Right atrium auricular region (tissue), 2 donors: ENCODE data around the gene IWS1. TPM values are rescaled to one million over a fixed set of nuclear protein-coding genes. Genes with fewer than 3 reads are reported as not detected.
"Not testable (repeated sequence)": the region's sequence is repeated elsewhere in the genome, so short reads cannot be mapped to it uniquely, and the experiment has no call there.

Source experiments
- DNase-seq: peaks from one replicate; pipeline ENCODE4 v3.0.0-alpha.2; 2019; ENCODE audit warnings: low spot score
- H3K27ac ChIP-seq, 2 donors: fragments of 200-600 bp; sonication (generic); 1 replicate in 1 of 2; 2 replicates in 1 of 2; pipeline ENCODE4 v1.5.1; 2016 to 2019
- H3K27me3 ChIP-seq, 2 donors: fragments of 200-600 bp; sonication (generic); one replicate each; pipeline versions ENCODE4 v1.5.1 to v1.6.0; 2017 to 2019
- H3K36me3 ChIP-seq: fragments of 200-600 bp; sonication (generic); one replicate; pipeline ENCODE4 v1.5.1; 2016
- H3K4me1 ChIP-seq, 2 donors: fragments of 200-600 bp; sonication (generic); one replicate each; pipeline versions ENCODE4 v1.5.1 to v1.6.0; 2017 to 2019
- H3K4me3 ChIP-seq, 2 donors: fragments of 200-600 bp; sonication (generic); 1 replicate in 1 of 2; 2 replicates in 1 of 2; pipeline ENCODE4 v1.5.1; 2017 to 2019; ENCODE audit warnings: mild to moderate bottlenecking in 1 of 2, moderate library complexity in 1 of 2
- H3K9me3 ChIP-seq, 2 donors: fragments of 200-600 bp; sonication (generic); one replicate each; pipeline ENCODE4 v1.5.1; 2019
- CTCF ChIP-seq, 2 donors: fragments of 200-600 bp; sonication (generic); IDR thresholded peaks; one replicate each; pipeline ENCODE4 v1.5.1; 2019; ENCODE audit warnings: antibody characterized with exemption in 2 of 2
- total RNA-seq, 2 donors: library from RNA; depleted of rRNA; stranded (reverse); fragments of >200 nt; gene quantifications; one replicate each; pipeline ENCODE4 v1.1.0, GENCODE V29; 2016

IWS1 gene
- total RNA-seq, 2 donors from 2014 or later: 43.3 to 46.4 TPM

- H3K4me3 ChIP-seq: no peak overlapping the region
- H3K36me3 ChIP-seq: no peaks in the 10 kb centered on the region
- no peak overlapping the region for H3K27ac ChIP-seq
- no peaks in the 10 kb centered on the region for H3K9me3 ChIP-seq
- no peaks in the 10 kb centered on the region for H3K27me3 ChIP-seq
- no peaks in the 10 kb centered on the region for H3K4me1 ChIP-seq
- TF ChIP-seq CTCF (IDR thresholded peaks at IDR 0.05): no peak
- no peak for DNase-seq
These were observed 19.5 kb upstream of the IWS1 start for GRCh38 chr2:127545796-127546195.

- no peaks in the 10 kb centered on the region for H3K36me3 ChIP-seq
- H3K4me3 ChIP-seq: no peak overlapping the region
- DNase-seq: no peak
- no peak overlapping the region for H3K27ac ChIP-seq
- H3K4me1 ChIP-seq: no peaks in the 10 kb centered on the region
- no peaks in the 10 kb centered on the region for H3K9me3 ChIP-seq
- H3K27me3 ChIP-seq: no peaks in the 10 kb centered on the region
- no peak for TF ChIP-seq CTCF (IDR thresholded peaks at IDR 0.05)
These were observed 18.9 kb upstream of the IWS1 start for GRCh38 chr2:127545189-127545588.

- not testable (repeated sequence) for H3K36me3 ChIP-seq
These were observed 16.8 kb upstream of the IWS1 start for GRCh38 chr2:127543013-127543501.

DNA sequence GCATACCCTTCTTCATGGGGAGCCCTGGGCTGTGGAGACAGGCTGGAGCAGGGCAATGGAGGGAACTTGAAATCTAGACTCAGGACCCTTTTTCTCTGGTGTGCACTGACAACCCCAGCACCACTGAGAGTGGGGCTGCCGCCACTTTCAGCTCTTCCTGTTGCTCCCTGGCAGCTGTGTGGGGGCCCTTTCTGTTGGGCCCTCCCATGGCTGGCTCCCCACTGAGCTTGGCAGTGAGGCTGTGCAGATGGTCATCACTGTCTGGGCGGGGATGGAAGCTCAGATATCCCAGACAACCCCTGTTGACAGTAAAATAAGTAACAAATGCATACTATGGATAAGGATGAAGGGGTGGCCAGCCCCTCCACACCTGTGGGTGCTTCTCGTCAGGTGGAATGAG lies 15.9 kb upstream of the IWS1 start:
- H3K36me3 ChIP-seq: no peaks in the 10 kb centered on the region
- no peaks in the 10 kb centered on the region for H3K27me3 ChIP-seq
- H3K4me1 ChIP-seq: no peaks in the 10 kb centered on the region
- DNase-seq: no peak
- H3K9me3 ChIP-seq: no peaks in the 10 kb centered on the region
- no peak for TF ChIP-seq CTCF (IDR thresholded peaks at IDR 0.05)
- H3K27ac ChIP-seq: no peak overlapping the region
- H3K4me3 ChIP-seq: no peak overlapping the region

More at GRCh38 chr2:127543013-127543501, 16.8 kb upstream of the IWS1 start:
- H3K27ac ChIP-seq, H3K27me3 ChIP-seq, H3K9me3 ChIP-seq, H3K4me1 ChIP-seq, DNase-seq, H3K4me3 ChIP-seq: not testable (repeated sequence)

- no peak for DNase-seq
- Histone ChIP-seq H3K36me3 (no peaks in the 10 kb centered on the region), H3K9me3 (no peaks in the 10 kb centered on the region), H3K27ac (no peak overlapping the region), H3K4me3 (no peak overlapping the region), H3K27me3 (no peaks in the 10 kb centered on the region), H3K4me1 (no peaks in the 10 kb centered on the region)
- TF ChIP-seq CTCF (IDR thresholded peaks at IDR 0.05): no peak
These were observed 15.5 kb upstream of the IWS1 start for GRCh38 chr2:127541809-127542208.

GRCh38 chr2:127537644-127538043 lies 11.4 kb upstream of the IWS1 start:
- DNase-seq: no peak
- Histone ChIP-seq H3K4me3 (no peak overlapping the region), H3K27ac (no peak overlapping the region), H3K36me3 (no peaks in the 10 kb centered on the region), H3K4me1 (no peaks in the 10 kb centered on the region), H3K9me3 (no peaks in the 10 kb centered on the region), H3K27me3 (no peaks in the 10 kb centered on the region)
- TF ChIP-seq CTCF (IDR thresholded peaks at IDR 0.05): no peak
